ENCODE data around the gene HEXIM2. TPM values are rescaled to one million over a fixed set of nuclear protein-coding genes. Genes with fewer than 3 reads are reported as not detected.
"Not testable (repeated sequence)": the region's sequence is repeated elsewhere in the genome, so short reads cannot be mapped to it uniquely, and the experiment has no call there.

The HEXIM2 gene
- total RNA-seq, 1 donor from 2014 or later: 3.3 TPM

- DNase-seq (ENCODE audit: low spot score): no peak
- intact Hi-C loops (cut with DNase I): loop anchor here (1.0 to 10.0 kb wide), 2 partner anchors 62 to 272 kb away; partner anchors contain the start of gene ACBD4
Observed at GRCh38 chr17:45197108-45197507, 35.4 kb downstream of the HEXIM2 start.

GRCh38 chr17:45197555-45198334 is 36.1 kb downstream of the HEXIM2 start:
- DNase-seq (ENCODE audit: low spot score): peak; percentile 95
- intact Hi-C loops (cut with DNase I): loop anchor here (1.0 to 10.0 kb wide), 2 partner anchors 62 to 273 kb away; partner anchors contain the start of gene ACBD4

GRCh38 chr17:45200701-45201100 is 39.0 kb downstream of the HEXIM2 start:
- no peak for DNase-seq (ENCODE audit: low spot score)

GRCh38 chr17:45201457-45201856 is 39.8 kb downstream of the HEXIM2 start:
- DNase-seq (ENCODE audit: low spot score): no peak
- intact Hi-C loops (cut with DNase I): no loop called here

More at GRCh38 chr17:45200701-45201100, 39.0 kb downstream of the HEXIM2 start:
- intact Hi-C loops (cut with DNase I): no loop called here

- intact Hi-C loops (cut with DNase I); DNase-seq (ENCODE audit: low spot score): not testable (repeated sequence)
Observed at GRCh38 chr17:45201880-45202279, 40.2 kb downstream of the HEXIM2 start.

- intact Hi-C loops (cut with DNase I): loop anchor here (2.0 kb wide), 1 partner anchor 166 kb away; no protein-coding TSS in a partner anchor
- peak; percentile 88 for DNase-seq (ENCODE audit: low spot score)
Observed at GRCh38 chr17:45218895-45219661, 57.4 kb downstream of the HEXIM2 start.

Small RNA genes within 50 kb of the gene (microRNA-seq; reads per million reads assigned to microRNA genes)
- gene MIR6784: not detected

Other genes starting within 250 kb of the HEXIM2 start
- gene GFAP, start 246.4 kb upstream of the HEXIM2 start, total RNA-seq: 7.0 TPM
- gene KIF18B, start 214.1 kb upstream of the HEXIM2 start, total RNA-seq: 0.13 TPM
- 0.97 TPM for gene C1QL1, start 193.6 kb upstream of the HEXIM2 start, total RNA-seq
- gene DCAKD, start 110.2 kb upstream of the HEXIM2 start, total RNA-seq: 32.1 TPM
- gene NMT1, start 100.6 kb upstream of the HEXIM2 start, total RNA-seq: 74.8 TPM
- gene PLCD3, start 29.4 kb upstream of the HEXIM2 start, total RNA-seq: 87.6 TPM
- 6.4 TPM for gene ACBD4, start 26.2 kb upstream of the HEXIM2 start, total RNA-seq
- 19.8 TPM for gene HEXIM1, start 13.4 kb upstream of the HEXIM2 start, total RNA-seq
- 12.2 TPM for gene FMNL1, start 60.0 kb downstream of the HEXIM2 start, total RNA-seq
- not detected for gene SPATA32, start 100.2 kb downstream of the HEXIM2 start, total RNA-seq
- gene MAP3K14, start 155.1 kb downstream of the HEXIM2 start, total RNA-seq: 14.6 TPM